HL-60/S4 (cell line): Measurements from ENCODE around the gene HOXC12.

Source experiments
- in situ Hi-C: fragments of 300-500 bp; cut with MboI; formaldehyde crosslinking; loops from 2 replicates; pipeline ENCODE4 v1.14.3; 2022; ENCODE audit warnings: low sequenced_read_pairs

HOXC12 gene

GRCh38 chr12:53955776-53956250 lies 1.1 kb downstream of the HOXC12 start:
- in situ Hi-C loops = no loop called here

- in situ Hi-C loops = no loop called here
These were observed 1.7 kb downstream of the HOXC12 start for GRCh38 chr12:53956251-53956887.

GRCh38 chr12:53956914-53957536 lies 2.3 kb downstream of the HOXC12 start:
- in situ Hi-C loops = no loop called here

GRCh38 chr12:53958128-53958527 lies 3.4 kb downstream of the HOXC12 start:
- in situ Hi-C loops = no loop called here

GRCh38 chr12:53959314-53959713 lies 4.6 kb downstream of the HOXC12 start:
- in situ Hi-C loops = no loop called here

GRCh38 chr12:53960187-53961024 lies 5.7 kb downstream of the HOXC12 start:
- in situ Hi-C loops = no loop called here

- in situ Hi-C loops = no loop called here
These were observed 6.5 kb downstream of the HOXC12 start for GRCh38 chr12:53961025-53961761.

GRCh38 chr12:53963005-53963404 lies 8.3 kb downstream of the HOXC12 start:
- in situ Hi-C loops = no loop called here

GRCh38 chr12:53963434-53964314 lies 9.0 kb downstream of the HOXC12 start:
- in situ Hi-C loops = no loop called here

- in situ Hi-C loops = no loop called here
These were observed 9.6 kb downstream of the HOXC12 start for GRCh38 chr12:53964315-53964713.

GRCh38 chr12:53965281-53966084 lies 10.8 kb downstream of the HOXC12 start:
- in situ Hi-C loops = no loop called here

GRCh38 chr12:53966085-53966384 lies 11.3 kb downstream of the HOXC12 start:
- in situ Hi-C loops = no loop called here

GRCh38 chr12:53966385-53967133 lies 11.9 kb downstream of the HOXC12 start:
- in situ Hi-C loops = no loop called here

- in situ Hi-C loops = no loop called here
These were observed 12.8 kb downstream of the HOXC12 start for GRCh38 chr12:53967421-53967925.

GRCh38 chr12:53968214-53969127 lies 13.8 kb downstream of the HOXC12 start:
- in situ Hi-C loops = no loop called here

GRCh38 chr12:53969588-53970259 lies 15.0 kb downstream of the HOXC12 start:
- in situ Hi-C loops = no loop called here

- in situ Hi-C loops = no loop called here
These were observed 15.7 kb downstream of the HOXC12 start for GRCh38 chr12:53970451-53970850.
